HG03460 (cell line): ENCODE results near the gene ARL4A.
A peak's percentile ranks its signal among the peaks of the same experiment; 100 is the strongest.
"Not testable (repeated sequence)": the region's sequence is repeated elsewhere in the genome, so short reads cannot be mapped to it uniquely, and the experiment has no call there.

ENCODE experiments used
- ATAC-seq: cut with Tn5 transposase; IDR thresholded peaks from one replicate; pipeline ENCODE4 v1.9.1; 2021; ENCODE audit not compliant: unreplicated experiment

Gene ARL4A

GRCh38 chr7:12661581-12661980 is 25.9 kb upstream of the ARL4A start:
- no peak for ATAC-seq

- no peak for ATAC-seq
These were observed 17.3 kb upstream of the ARL4A start for GRCh38 chr7:12670000-12670729.

- no peak for ATAC-seq
These were observed 16.5 kb upstream of the ARL4A start for GRCh38 chr7:12670743-12671520.

- not testable (repeated sequence) for ATAC-seq
These were observed 14.0 kb upstream of the ARL4A start for GRCh38 chr7:12673436-12673835.

GRCh38 chr7:12674053-12674452 is 13.4 kb upstream of the ARL4A start:
- no peak for ATAC-seq

GRCh38 chr7:12674861-12675260 is 12.6 kb upstream of the ARL4A start:
- no peak for ATAC-seq

GRCh38 chr7:12683678-12684585 is 3.5 kb upstream of the ARL4A start:
- no peak for ATAC-seq

GRCh38 chr7:12684733-12685132 is 2.7 kb upstream of the ARL4A start:
- no peak for ATAC-seq

- ATAC-seq, result no peak
These were observed 1.9 kb upstream of the ARL4A start for GRCh38 chr7:12685550-12685949.

- ATAC-seq, result peak; percentile 77
These were observed 1.1 kb upstream of the ARL4A start for GRCh38 chr7:12686234-12686890.

- ATAC-seq, result no peak
These were observed 312 bp downstream of the ARL4A start for GRCh38 chr7:12687718-12688171.

- not testable (repeated sequence) for ATAC-seq
These were observed 1.2 kb downstream of the ARL4A start for GRCh38 chr7:12688485-12689170.

- no peak for ATAC-seq
These were observed 2.0 kb downstream of the ARL4A start for GRCh38 chr7:12689451-12689850.

GRCh38 chr7:12690041-12690878 is 2.8 kb downstream of the ARL4A start:
- ATAC-seq, result no peak

- ATAC-seq, result not testable (repeated sequence)
These were observed 4.0 kb downstream of the ARL4A start for GRCh38 chr7:12691388-12691787.

GRCh38 chr7:12692035-12692434 is 4.6 kb downstream of the ARL4A start:
- no peak for ATAC-seq

- ATAC-seq, result no peak
These were observed 5.2 kb downstream of the ARL4A start for GRCh38 chr7:12692479-12693259.

GRCh38 chr7:12694817-12695216 is 7.4 kb downstream of the ARL4A start:
- no peak for ATAC-seq
